Endothelial cell of umbilical vein (primary cell): ENCODE results near the gene TOB2. TPM values are rescaled to one million over a fixed set of nuclear protein-coding genes. Genes with fewer than 3 reads are reported as not detected.
A peak's percentile ranks its signal among the peaks of the same experiment; 100 is the strongest.

ENCODE experiments used
- BruUV-seq: library from RNA; stranded (reverse); fragments of 400-500 nt; replicated peaks from 2 replicates; lab custom pipeline; 2021; lab: Mats Ljungman, UMichigan
- CTCF ChIA-PET: fragments of 300-600, 350-600 bp; sonication (Branson Sonifier 250); formaldehyde crosslinking; loops from one replicate; lab custom pipeline; 2021; ENCODE audit warnings: antibody characterized with exemption, inconsistent platforms; lab: Charles Lee
- POLR2A ChIA-PET: fragments of 300-600, 350-600 bp; sonication (Branson Sonifier 250); formaldehyde crosslinking; loops from one replicate; lab custom pipeline; 2021; ENCODE audit warnings: antibody characterized with exemption, inconsistent platforms; lab: Charles Lee
- DNase-seq: peaks from one replicate; pipeline ENCODE4 v3.0.0-alpha.2; 2011; ENCODE audit warnings: low read depth, low spot score
- FAIRE-seq: peaks from 2 replicates; lab custom pipeline; 2011; peaks lifted over from hg19 to GRCh38; lab: Jason Lieb, UNC
- H2AFZ ChIP-seq: 2 replicates; pipeline ENCODE4 v1.6.0; 2012; ENCODE audit warnings: low read depth, low read length, control low read depth, inconsistent platforms
- H3K27ac ChIP-seq: 2 replicates; pipeline ENCODE4 v1.5.1; 2011; ENCODE audit warnings: low read depth, mild to moderate bottlenecking, control low read depth, low read length, moderate library complexity; ENCODE audit not compliant: insufficient read depth
- H3K27me3 ChIP-seq, 2 experiments: 2 replicates each; pipeline versions ENCODE4 v1.6.0 to v1.6.1; 2011; ENCODE audit warnings: low read length in 2 of 2, mixed read lengths in 1 of 2; ENCODE audit not compliant: control insufficient read depth in 2 of 2, insufficient read depth in 2 of 2
- H3K36me3 ChIP-seq, 2 experiments: 2 replicates in 1 of 2; 3 replicates in 1 of 2; pipeline ENCODE4 v1.5.1; 2011; ENCODE audit warnings: low read length in 2 of 2, mild to moderate bottlenecking in 1 of 2, moderate library complexity in 1 of 2; ENCODE audit not compliant: control insufficient read depth in 2 of 2, insufficient read depth in 2 of 2; ENCODE audit errors: extremely low read depth in 1 of 2
- H3K4me1 ChIP-seq: 3 replicates; pipeline ENCODE4 v1.5.1; 2011; ENCODE audit warnings: mild to moderate bottlenecking, low read length; ENCODE audit not compliant: control insufficient read depth, insufficient read depth; ENCODE audit errors: extremely low read depth
- H3K4me2 ChIP-seq: 2 replicates; pipeline ENCODE4 v1.6.1; 2011; ENCODE audit warnings: low read length, control low read depth, mixed read lengths; ENCODE audit not compliant: insufficient read depth
- H3K4me3 ChIP-seq, 3 experiments: fragments of 200-600 bp in 1 of 3; sonication (generic), shearing (Covaris generic) in 1 of 3; replicated peaks in 1 of 3; 2 replicates each; pipeline ENCODE4 v1.5.1; 2011 to 2016; ENCODE audit warnings: control low read depth in 3 of 3, low read length in 3 of 3, mild to moderate bottlenecking in 2 of 3, inconsistent platforms in 1 of 3, low read depth in 1 of 3, moderate library complexity in 1 of 3; ENCODE audit not compliant: insufficient read depth in 1 of 3
- H3K79me2 ChIP-seq: 2 replicates; pipeline ENCODE4 v1.6.0; 2012; ENCODE audit warnings: low read length, inconsistent platforms; ENCODE audit not compliant: control insufficient read depth, insufficient read depth
- H3K9ac ChIP-seq: replicated peaks from 2 replicates; pipeline ENCODE3; 2011; ENCODE audit warnings: low read length, control low read depth; ENCODE audit not compliant: insufficient read depth; ENCODE audit errors: extremely low read depth
- H3K9me1 ChIP-seq: replicated peaks from 3 replicates; pipeline ENCODE4 v1.6.0; 2011; ENCODE audit warnings: mild to moderate bottlenecking, low read length; ENCODE audit not compliant: control insufficient read depth, insufficient read depth; ENCODE audit errors: extremely low read depth
- H3K9me3 ChIP-seq: replicated peaks from 2 replicates; pipeline ENCODE4 v1.5.1; 2012; ENCODE audit warnings: low read length, inconsistent platforms; ENCODE audit not compliant: control insufficient read depth, insufficient read depth
- H4K20me1 ChIP-seq: replicated peaks from 2 replicates; pipeline ENCODE3; 2011; ENCODE audit warnings: mild to moderate bottlenecking, low read length; ENCODE audit not compliant: control insufficient read depth, insufficient read depth; ENCODE audit errors: extremely low read depth
- CTCF ChIP-seq, 2 donors: IDR thresholded peaks; 1 replicate in 1 of 2; 2 replicates in 1 of 2; pipeline ENCODE4 v1.5.1; 2011; ENCODE audit warnings: low read length in 2 of 2, mild to moderate bottlenecking in 2 of 2, moderate library complexity in 2 of 2, control low read depth in 1 of 2, inconsistent platforms in 1 of 2, low read depth in 1 of 2; ENCODE audit not compliant: insufficient read depth in 1 of 2; ENCODE audit errors: extremely low read depth in 1 of 2
- EZH2 ChIP-seq: IDR thresholded peaks from 2 replicates; pipeline ENCODE4 v1.6.1; 2012; ENCODE audit warnings: borderline replicate concordance, low read depth, mild to moderate bottlenecking, moderate library complexity, low read length, inconsistent platforms; ENCODE audit not compliant: severe bottlenecking
- FOS ChIP-seq: IDR thresholded peaks from 2 replicates; pipeline ENCODE4 v1.6.1; 2011; ENCODE audit warnings: mild to moderate bottlenecking, low read length, moderate library complexity, borderline replicate concordance; ENCODE audit not compliant: insufficient read depth
- GATA2 ChIP-seq: IDR thresholded peaks from 2 replicates; pipeline ENCODE4 v1.7.0; 2011; ENCODE audit warnings: low read depth, mild to moderate bottlenecking, moderate library complexity, mixed read lengths, low read length; ENCODE audit not compliant: insufficient read length, insufficient read depth
- JUN ChIP-seq: IDR thresholded peaks from 2 replicates; pipeline ENCODE4 v1.6.1; 2011; ENCODE audit warnings: borderline replicate concordance, low read depth; ENCODE audit not compliant: insufficient read length, insufficient read depth
- MYC ChIP-seq: IDR thresholded peaks from one replicate; pipeline ENCODE4 v1.6.1; 2011; ENCODE audit warnings: mild to moderate bottlenecking, low read depth, low read length
- POLR2A ChIP-seq: IDR thresholded peaks from 2 replicates; pipeline ENCODE4 v1.6.1; 2012; ENCODE audit warnings: low read depth, mild to moderate bottlenecking, control low read depth, low read length
- POLR2AphosphoS5 ChIP-seq: IDR thresholded peaks from 2 replicates; pipeline ENCODE4 v1.6.1; 2012; ENCODE audit warnings: low read depth, mild to moderate bottlenecking, control low read depth, low read length, moderate library complexity; ENCODE audit not compliant: insufficient read depth
- dilution Hi-C: fragments of 300-500 bp; cut with MboI; formaldehyde crosslinking; loops from one replicate; pipeline ENCODE4 v1.15.0; 2019; ENCODE audit warnings: low sequenced_read_pairs; ENCODE audit not compliant: extremely low pct_ligation_motif_present
- intact Hi-C: fragments of 100-400 bp; cut with micrococcal nuclease; formaldehyde crosslinking; loops from one replicate; pipeline ENCODE4 v1.10.0; 2022
- polyA plus RNA-seq, 4 experiments: library from polyadenylated mRNA; depleted of rRNA in 3 of 4; stranded (reverse) in 3 of 4; unstranded in 1 of 4; fragments of >200 nt; gene quantifications; 2 replicates each; pipeline versions ENCODE4 v1.2.1 to v1.2.3, GENCODE V29; 2011 to 2012; ENCODE audit warnings: missing spikeins in 1 of 4
- total RNA-seq: library from RNA; stranded (reverse); gene quantifications from 2 replicates; pipeline ENCODE4 v1.2.3, GENCODE V29; 2021
- TF ChIP-seq, protein P1 (sequence below): IDR thresholded peaks from 2 replicates; pipeline ENCODE4 v1.6.1; 2011; ENCODE audit not compliant: insufficient read depth, insufficient read length

TOB2 gene
- total and polyA plus RNA-seq, 2 donors (not counting 3 experiments of a cell fraction or from before 2014, with no cell fraction given): 21.7 to 44.7 TPM

DNA sequence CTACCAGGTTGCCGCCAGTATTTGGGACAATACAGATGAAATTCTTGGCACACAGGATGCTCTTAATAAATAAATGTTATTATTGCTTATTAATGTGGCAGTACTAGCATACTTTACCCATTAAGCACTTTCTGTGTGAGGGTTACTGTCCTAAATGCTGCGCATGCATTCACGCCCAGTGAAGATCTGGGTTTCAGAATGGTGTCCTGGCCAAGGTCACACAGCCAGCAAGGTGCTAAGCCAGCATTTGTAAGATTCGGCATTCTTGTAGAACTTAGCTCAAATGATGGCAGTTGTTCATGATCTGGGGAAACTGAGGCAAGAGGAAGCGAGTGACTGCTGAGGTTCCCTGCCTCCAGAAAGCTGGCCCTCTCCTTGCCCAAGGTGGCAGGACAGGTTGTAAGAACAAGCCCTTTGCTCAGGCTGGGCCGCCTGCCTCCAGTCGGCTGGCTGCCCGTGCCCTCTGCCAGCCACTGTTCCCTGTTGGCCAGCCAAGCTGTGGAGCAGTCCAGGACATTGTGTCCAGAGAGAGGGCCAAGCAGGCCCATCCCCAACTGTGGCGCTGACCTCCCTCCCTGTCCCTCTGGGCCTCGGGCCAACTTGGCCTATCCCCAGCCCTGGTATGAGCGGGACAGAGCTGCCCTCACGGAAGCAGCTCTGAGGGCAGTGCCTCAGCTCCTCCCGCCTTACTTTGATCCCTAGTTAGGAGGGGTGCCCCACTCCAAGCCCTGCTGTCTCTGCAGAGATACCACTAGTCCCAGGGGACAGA lies 28.8 kb downstream of the TOB2 start:
- H2AFZ ChIP-seq: no peak overlapping the region
- POLR2A ChIA-PET: interaction anchor here (1.1 to 1.5 kb wide), 3 partner anchors 27 to 31 kb away, joined by 3 to 8 read pairs (median 3); partner anchors contain the start of gene TOB2
- intact Hi-C loops (no loop called here), dilution Hi-C loops (no loop called here)
- H3K9me3 ChIP-seq: no peaks in the 10 kb centered on the region
- no TSS peak for BruUV-seq
- H3K9ac ChIP-seq: no peak overlapping the region
- no peaks in the 10 kb centered on the region for H3K36me3 ChIP-seq
- no peaks in the 10 kb centered on the region for H3K27me3 ChIP-seq
- H3K4me3 ChIP-seq: no peak overlapping the region
- H4K20me1 ChIP-seq: no peaks in the 10 kb centered on the region
- DNase-seq (peak; percentile 24), FAIRE-seq (no peak)
- peaks cover 13% of the 10 kb centered on the region for H3K4me1 ChIP-seq
- H3K27ac ChIP-seq: no peak overlapping the region
- peaks cover 8% of the 10 kb centered on the region for H3K79me2 ChIP-seq
- no peak overlapping the region for H3K4me2 ChIP-seq
- no peaks in the 10 kb centered on the region for H3K9me1 ChIP-seq
- CTCF ChIA-PET: interaction anchor here (0.8 to 2.4 kb wide), 7 partner anchors 9 to 100 kb away, joined by 3 to 16 read pairs (median 3); partner anchors contain the start of gene TOB2
- TF ChIP-seq, protein P1, sequence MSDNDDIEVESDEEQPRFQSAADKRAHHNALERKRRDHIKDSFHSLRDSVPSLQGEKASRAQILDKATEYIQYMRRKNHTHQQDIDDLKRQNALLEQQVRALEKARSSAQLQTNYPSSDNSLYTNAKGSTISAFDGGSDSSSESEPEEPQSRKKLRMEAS: no peak
- TF ChIP-seq POLR2A (no peak), JUN (no peak), GATA2 (no peak), EZH2 (no peak), CTCF (IDR thresholded peaks at IDR 0.05; ENCODE audit: extremely low read depth in 1 of 2, insufficient read depth in 1 of 2, low read depth in 1 of 2, low read length in 2 of 2) (no peak), POLR2AphosphoS5 (no peak), MYC (no peak), FOS (no peak)
